Measurements from ENCODE around the gene HOXD9. TPM values are rescaled to one million over a fixed set of nuclear protein-coding genes. Genes with fewer than 3 reads are reported as not detected.

Gene HOXD9
- total RNA-seq, 2 experiments from 2014 or later = not detected

GRCh38 chr2:176140513-176141317 lies 18.2 kb downstream of the HOXD9 start:
- Histone ChIP-seq H3K27ac (ENCODE audit: low read depth, low read length, poor library complexity, severe bottlenecking) (no peak overlapping the region), H3K36me3 (ENCODE audit: insufficient read depth, low read length) (no peaks in the 10 kb centered on the region), H3K79me2 (ENCODE audit: insufficient read depth, low read depth, low read length) (no peaks in the 10 kb centered on the region), H2AFZ (ENCODE audit: low read length) (peak overlapping the region; percentile 8; the same call in 1 of the 2 replicates), H3K4me3 (ENCODE audit: low read depth, low read length, poor library complexity, severe bottlenecking) (peak overlapping the region; percentile 57), H3K9me2 (ENCODE audit: insufficient read depth, low read length) (no peaks in the 10 kb centered on the region), H3K9me3 (ENCODE audit: low read length) (no peaks in the 10 kb centered on the region), H3K4me1 (ENCODE audit: insufficient read depth, low read length, poor library complexity, severe bottlenecking) (peaks cover 3% of the 10 kb centered on the region), H4K20me1 (ENCODE audit: insufficient read depth, low read length) (no peaks in the 10 kb centered on the region), H3K4me2 (ENCODE audit: low read length) (peak overlapping the region; percentile 67; the same call in 1 of the 2 replicates)
- TF ChIP-seq EZH2phosphoT487 (IDR thresholded peaks at IDR 0.05; ENCODE audit: borderline replicate concordance, low read depth, low read length) (no peak), CTCF (conservative IDR thresholded peaks at IDR 0.05; ENCODE audit: low read length) (peak; percentile 80)
- DNase-seq (ENCODE audit: low spot score) = peak; percentile 68
- intact Hi-C loops (cut with micrococcal nuclease; ENCODE audit: unreplicated experiment) = loop anchor here (1.0 kb wide), 2 partner anchors 315 to 512 kb away; no protein-coding TSS in a partner anchor
- ChIA-PET POLR2A (interaction anchor here (0.6 to 1.0 kb wide), 2 partner anchors 314 to 321 kb away, joined by 3 read pairs; no protein-coding TSS in a partner anchor), CTCF (ENCODE audit: unreplicated experiment) (interaction anchor here (0.6 to 0.9 kb wide), 5 partner anchors 46 to 373 kb away, joined by 3 to 14 read pairs (median 3); no protein-coding TSS in a partner anchor)
- BruUV-seq (replicated peaks) = no TSS peak

GRCh38 chr2:176142281-176142680 lies 19.8 kb downstream of the HOXD9 start:
- no peaks in the 10 kb centered on the region for H3K36me3 ChIP-seq (ENCODE audit: insufficient read depth, low read length)
- no peak overlapping the region for H3K4me2 ChIP-seq (ENCODE audit: low read length)
- H3K27ac ChIP-seq (ENCODE audit: low read depth, low read length, poor library complexity, severe bottlenecking) = no peak overlapping the region
- no peaks in the 10 kb centered on the region for H3K9me3 ChIP-seq (ENCODE audit: low read length)
- ChIA-PET POLR2A (no interaction called here), CTCF (ENCODE audit: unreplicated experiment) (no interaction called here)
- BruUV-seq (replicated peaks) = no TSS peak
- no peak overlapping the region for H2AFZ ChIP-seq (ENCODE audit: low read length)
- TF ChIP-seq EZH2phosphoT487 (IDR thresholded peaks at IDR 0.05; ENCODE audit: borderline replicate concordance, low read depth, low read length) (no peak), CTCF (conservative IDR thresholded peaks at IDR 0.05; ENCODE audit: low read length) (no peak)
- H3K4me3 ChIP-seq (ENCODE audit: low read depth, low read length, poor library complexity, severe bottlenecking) = no peak overlapping the region
- intact Hi-C loops (cut with micrococcal nuclease; ENCODE audit: unreplicated experiment) = no loop called here
- H3K4me1 ChIP-seq (ENCODE audit: insufficient read depth, low read length, poor library complexity, severe bottlenecking) = peaks cover 3% of the 10 kb centered on the region
- H4K20me1 ChIP-seq (ENCODE audit: insufficient read depth, low read length) = no peaks in the 10 kb centered on the region
- DNase-seq (ENCODE audit: low spot score) = no peak
- no peaks in the 10 kb centered on the region for H3K79me2 ChIP-seq (ENCODE audit: insufficient read depth, low read depth, low read length)
- H3K9me2 ChIP-seq (ENCODE audit: insufficient read depth, low read length) = no peaks in the 10 kb centered on the region
